Heart right ventricle (tissue), 16 donors: ENCODE results near the gene UFM1. TPM values are rescaled to one million over a fixed set of nuclear protein-coding genes. Genes with fewer than 3 reads are reported as not detected.

Experiments used
- ATAC-seq, 8 donors: fragments of 200-7000 bp; cut with Tn5 transposase; one replicate each; pipeline ENCODE4 v1.9.1; 2020; ENCODE audit warnings: mild to moderate bottlenecking in 8 of 8, moderate library complexity in 8 of 8, moderate number of reproducible peaks in 1 of 8
- DNase-seq, 2 donors: peaks; one replicate each; pipeline ENCODE4 v3.0.0-alpha.2; 2020
- H3K27ac ChIP-seq, 10 donors: fragments of 200-600 bp; sonication (generic) in 2 of 10; one replicate each; pipeline versions ENCODE4 v1.5.0 to v1.8.0; 2020 to 2022; ENCODE audit warnings: mild to moderate bottlenecking in 3 of 10
- H3K27me3 ChIP-seq, 7 donors: fragments of 200-600 bp; one replicate each; pipeline ENCODE4 v1.8.0; 2021 to 2022; ENCODE audit warnings: mild to moderate bottlenecking in 2 of 7
- H3K36me3 ChIP-seq, 9 donors: fragments of 200-600 bp; sonication (generic) in 1 of 9; one replicate each; pipeline versions ENCODE4 v1.5.0 to v1.8.0; 2020 to 2022; ENCODE audit warnings: mild to moderate bottlenecking in 2 of 9
- H3K4me1 ChIP-seq, 9 donors: fragments of 200-600 bp; sonication (generic) in 1 of 9; one replicate each; pipeline versions ENCODE4 v1.5.0 to v1.8.0; 2020 to 2022; ENCODE audit warnings: mild to moderate bottlenecking in 4 of 9
- H3K4me3 ChIP-seq, 10 donors: fragments of 200-600 bp; sonication (generic) in 2 of 10; one replicate each; pipeline versions ENCODE4 v1.5.0 to v1.8.0; 2020 to 2022; ENCODE audit warnings: mild to moderate bottlenecking in 7 of 10, moderate library complexity in 2 of 10
- H3K9me3 ChIP-seq, 11 donors: fragments of 200-600 bp in 10 of 11; sonication (generic) in 2 of 11; one replicate each; pipeline versions ENCODE4 v1.5.0 to v1.8.0; 2013 to 2022; ENCODE audit warnings: mild to moderate bottlenecking in 2 of 11, control low read depth in 1 of 11, moderate library complexity in 1 of 11
- WGBS, 2 donors: extraction: QIAGEN DNeasy Blood & Tissue Kit; methylation state at CpG; one replicate each; pipeline ENCODE4 v1.1.7; 2013; ENCODE audit warnings: inconsistent platforms in 1 of 2; 5-methylcytosine and 5-hydroxymethylcytosine counted together
- intact Hi-C, 10 donors: fragments of 100-400 bp; cut with DNase I; formaldehyde crosslinking; loops; one replicate each; pipeline versions ENCODE4 v1.11.1 to v1.14.2; 2022
- polyA plus RNA-seq, 2 donors: library from polyadenylated mRNA; stranded (reverse); fragments of 200-250 nt; gene quantifications; one replicate each; pipeline ENCODE4 v1.2.3, GENCODE V29; 2013
- total RNA-seq, 10 donors: library from RNA; stranded (reverse); fragmentation: NEBNext Ultra II Directional in 3 of 10; extraction: Animal tissue kit (Norgen Biotek cat#: 25700) in 3 of 10; gene quantifications; one replicate each; pipeline versions ENCODE4 v1.2.1 to v1.2.4, GENCODE V29; 2021 to 2023
- TF ChIP-seq, protein P1 (sequence below), 9 donors: fragments of 200-600 bp; sonication (generic) in 2 of 9; IDR thresholded peaks; one replicate each; pipeline versions ENCODE4 v1.5.0 to v1.8.0; 2021 to 2022; ENCODE audit warnings: antibody characterized with exemption in 9 of 9, mild to moderate bottlenecking in 5 of 9, moderate library complexity in 1 of 9
- donor health status: Arrhythmogenic right ventricular cardiomyopathy.
- donor health status: ischemic (EF 13 %, LVEDD 7.1; RV severe dilation, severe dysfunction).
- donor health status: healthy with polysubstance abuse.
- donor health status: DM: no; HTN: yes; CAD: no.
- donor health status: DM: no; HTN: no; CAD: no.
- donor health status: ischemic (EF 25% LVEDD 6.9; RV normal size, moderate dysfunction).
- donor health status: ischemic (EF 25% LVEDD 5.7; RV mildly dilated, moderate dysfunction).
- donor health status: healthy.
- donor health status: DM: yes; HTN: yes; CAD: no.
- donor health status: Ischemic cardiomyopathy.
- donor health status: ischemic (EF 35%, LVEDD 5.7; RV mildly dilated, moderate dysfunction).
- donor health status: nonischemic (EF 11% LVEDD 7.7; RV severe dilation, severe dysfunction).
- donor health status: DM: yes; HTN: yes; CAD: no.
- donor health status: PGD.
- donor health status: ischemic (EF 29% LVEDD 5.4; RV normal size, mild dysfunction).
- donor health status: nonischemic (EF 23%, LVEDD 6.1; RV moderate dilation, normal function).

Gene UFM1
- total and polyA plus RNA-seq, 12 donors: 19.8 to 39.0 (median 26.0) TPM

DNA sequence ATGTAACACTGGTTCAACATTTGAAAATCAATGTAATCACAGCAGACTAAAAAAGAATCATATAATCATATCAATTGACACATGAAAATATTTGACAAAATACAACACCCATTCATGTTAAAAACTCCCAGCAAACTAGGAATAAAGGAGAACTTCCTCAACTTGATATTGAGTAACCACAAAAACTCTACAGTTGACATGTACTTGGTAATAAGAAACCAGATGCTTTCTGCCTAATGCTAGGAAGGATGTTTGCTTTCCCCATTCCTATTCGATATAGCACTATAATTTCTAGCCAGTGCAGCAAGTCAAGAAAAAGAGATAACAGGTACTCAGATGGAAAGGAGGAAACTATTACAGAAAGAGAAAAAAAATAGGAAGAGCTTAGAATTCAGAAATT is 26.9 kb downstream of the UFM1 start:
- TF ChIP-seq, protein P1, sequence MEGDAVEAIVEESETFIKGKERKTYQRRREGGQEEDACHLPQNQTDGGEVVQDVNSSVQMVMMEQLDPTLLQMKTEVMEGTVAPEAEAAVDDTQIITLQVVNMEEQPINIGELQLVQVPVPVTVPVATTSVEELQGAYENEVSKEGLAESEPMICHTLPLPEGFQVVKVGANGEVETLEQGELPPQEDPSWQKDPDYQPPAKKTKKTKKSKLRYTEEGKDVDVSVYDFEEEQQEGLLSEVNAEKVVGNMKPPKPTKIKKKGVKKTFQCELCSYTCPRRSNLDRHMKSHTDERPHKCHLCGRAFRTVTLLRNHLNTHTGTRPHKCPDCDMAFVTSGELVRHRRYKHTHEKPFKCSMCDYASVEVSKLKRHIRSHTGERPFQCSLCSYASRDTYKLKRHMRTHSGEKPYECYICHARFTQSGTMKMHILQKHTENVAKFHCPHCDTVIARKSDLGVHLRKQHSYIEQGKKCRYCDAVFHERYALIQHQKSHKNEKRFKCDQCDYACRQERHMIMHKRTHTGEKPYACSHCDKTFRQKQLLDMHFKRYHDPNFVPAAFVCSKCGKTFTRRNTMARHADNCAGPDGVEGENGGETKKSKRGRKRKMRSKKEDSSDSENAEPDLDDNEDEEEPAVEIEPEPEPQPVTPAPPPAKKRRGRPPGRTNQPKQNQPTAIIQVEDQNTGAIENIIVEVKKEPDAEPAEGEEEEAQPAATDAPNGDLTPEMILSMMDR (IDR thresholded peaks at IDR 0.05): no peak

DNA sequence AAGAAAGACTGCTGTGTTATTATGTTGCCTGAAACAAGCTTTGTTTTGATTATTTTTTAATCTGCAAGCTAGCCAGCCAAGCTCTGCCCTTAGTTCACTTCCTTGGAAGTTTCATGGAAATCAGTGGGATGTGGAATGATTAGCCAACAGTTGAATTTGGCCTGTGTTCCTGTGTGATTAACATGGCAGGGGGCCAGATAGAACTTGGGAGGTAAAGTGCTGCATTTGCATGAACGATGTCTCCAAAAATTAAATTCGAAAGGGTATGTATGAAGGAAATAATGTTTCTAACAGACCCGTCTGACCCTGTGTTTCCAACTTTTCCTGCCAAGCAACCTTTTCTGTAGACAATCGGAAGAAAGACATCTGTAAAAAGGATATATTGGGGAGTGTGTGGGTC is 32.2 kb downstream of the UFM1 start:
- H3K27ac ChIP-seq: no peak overlapping the region
- peak in 1 of 2 donors; percentile 7 for DNase-seq
- H3K4me3 ChIP-seq: no peak overlapping the region
- intact Hi-C loops: no loop called here
- 39 to 44% methylated on average over 4 of the region's 4 CpGs for WGBS, 2 donors
- no peaks in the 10 kb centered on the region for H3K9me3 ChIP-seq
- ATAC-seq: peak in 2 of 8 donors; percentile 22 to 49
- TF ChIP-seq, protein P1 (IDR thresholded peaks at IDR 0.05): no peak
- H3K4me1 ChIP-seq: peaks cover 0 to 8% (median 7%) of the 10 kb centered on the region in 9 donors
- H3K36me3 ChIP-seq: no peaks in the 10 kb centered on the region
- no peaks in the 10 kb centered on the region for H3K27me3 ChIP-seq

More for the DNA sequence above, 26.9 kb downstream of the UFM1 start:
- Histone ChIP-seq H3K4me3 (no peak overlapping the region), H3K36me3 (no peaks in the 10 kb centered on the region), H3K27me3 (peaks cover 0 to 5% (median 0%) of the 10 kb centered on the region in 7 donors), H3K9me3 (no peaks in the 10 kb centered on the region), H3K4me1 (peaks cover 0 to 7% (median 4%) of the 10 kb centered on the region in 9 donors), H3K27ac (no peak overlapping the region)
- DNase-seq: no peak
- 0 to 41% methylated on average over 1 of the region's 1 CpG for WGBS, 2 donors
- intact Hi-C loops: no loop called here
- no peak for ATAC-seq

DNA sequence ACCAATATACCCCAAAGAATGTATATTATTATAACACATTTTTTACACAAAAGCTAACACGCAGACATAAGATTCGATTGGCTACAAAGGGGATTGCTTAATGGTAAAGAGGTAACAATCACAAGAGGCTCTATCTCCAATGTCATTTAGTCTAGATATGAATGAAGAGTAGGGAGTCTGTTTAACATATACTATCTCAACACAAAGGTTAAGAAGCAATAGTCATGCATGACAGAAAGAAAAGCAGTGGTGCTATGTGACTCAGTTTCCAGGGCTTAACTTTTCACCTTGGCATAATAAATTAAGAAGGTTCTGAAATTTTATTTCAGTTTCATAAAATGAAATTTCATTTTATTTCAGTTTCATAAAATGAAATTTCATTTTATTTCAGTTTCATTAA is 33.3 kb downstream of the UFM1 start:
- Histone ChIP-seq H3K4me3 (no peak overlapping the region), H3K27me3 (no peaks in the 10 kb centered on the region), H3K27ac (no peak overlapping the region), H3K9me3 (no peaks in the 10 kb centered on the region), H3K36me3 (no peaks in the 10 kb centered on the region), H3K4me1 (peaks cover 0 to 8% (median 7%) of the 10 kb centered on the region in 9 donors)
- intact Hi-C loops: no loop called here
- WGBS, 2 donors: 53 to 69% methylated on average over 2 of the region's 2 CpGs
- no peak for ATAC-seq
- TF ChIP-seq, protein P1 (IDR thresholded peaks at IDR 0.05): no peak
- no peak for DNase-seq

DNA sequence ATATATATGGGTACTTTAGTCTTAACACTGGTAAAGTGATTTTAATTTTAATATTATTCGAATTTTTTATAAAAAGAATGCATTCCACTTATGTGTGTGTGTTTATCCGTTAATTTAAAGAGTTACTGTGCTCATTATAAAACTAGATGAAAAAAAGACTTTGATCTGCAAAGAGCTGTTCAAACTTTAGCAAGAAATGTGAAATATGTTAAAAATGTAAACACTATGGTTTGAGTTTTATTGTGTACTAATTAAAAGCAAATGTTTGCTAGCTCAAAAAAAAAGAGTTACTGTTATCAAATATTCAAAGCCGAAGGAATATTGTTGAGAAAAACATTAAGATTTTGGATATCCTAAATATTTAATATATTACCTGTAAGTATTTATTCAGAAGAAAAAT is 34.5 kb downstream of the UFM1 start:
- Histone ChIP-seq H3K9me3 (no peaks in the 10 kb centered on the region), H3K27me3 (no peaks in the 10 kb centered on the region), H3K27ac (no peak overlapping the region), H3K36me3 (no peaks in the 10 kb centered on the region), H3K4me3 (no peak overlapping the region), H3K4me1 (peaks cover 0 to 8% (median 7%) of the 10 kb centered on the region in 9 donors)
- WGBS, 2 donors: 84 to 91% methylated on average over 3 of the region's 3 CpGs
- no peak for ATAC-seq
- DNase-seq: no peak
- TF ChIP-seq, protein P1 (IDR thresholded peaks at IDR 0.05): no peak
- intact Hi-C loops: no loop called here
